ENCODE results near the gene LRP1B.

LRP1B gene

DNA sequence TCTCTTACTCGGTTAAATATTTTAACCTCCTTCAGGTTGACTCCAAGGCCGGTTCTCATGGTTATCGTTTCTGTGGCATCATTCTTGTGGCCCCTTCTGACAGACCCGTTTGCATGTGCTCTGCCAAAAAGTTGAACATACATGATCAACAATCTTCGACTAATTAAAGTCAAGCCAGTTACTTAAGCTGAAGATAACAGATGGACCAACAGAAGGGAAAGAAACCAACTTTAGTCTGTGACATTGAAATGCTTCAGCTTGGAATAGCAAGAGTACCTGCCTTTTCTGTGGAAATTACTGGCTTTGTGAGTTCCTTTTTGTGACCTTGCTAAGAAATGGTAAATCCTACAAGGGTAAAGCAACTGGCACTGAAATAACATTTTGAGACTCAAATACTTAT is 1429.1 kb downstream of the LRP1B start:
- H3K4me1 ChIP-seq (ENCODE audit: low read length), result no peaks in the 10 kb centered on the region
- H3K4me3 ChIP-seq (ENCODE audit: low read length), result no peak overlapping the region
- H3K4me2 ChIP-seq (ENCODE audit: low read depth, low read length), result no peak overlapping the region
- H3K9me2 ChIP-seq (replicated peaks; ENCODE audit: insufficient read depth, low read length), result no peaks in the 10 kb centered on the region
- H2AFZ ChIP-seq (ENCODE audit: low read length), result no peak overlapping the region
- H3K79me2 ChIP-seq (ENCODE audit: low read length), result no peaks in the 10 kb centered on the region
- no peaks in the 10 kb centered on the region for H3K27me3 ChIP-seq (replicated peaks; ENCODE audit: insufficient read depth, low read length)
- H3K9me3 ChIP-seq (replicated peaks; ENCODE audit: insufficient read depth, low read length), result no peaks in the 10 kb centered on the region; the same call in 1 of the 2 replicates
- no peak overlapping the region for H3K27ac ChIP-seq (ENCODE audit: low read length)
- no peak for DNase-seq
- no peak overlapping the region for H3K9ac ChIP-seq (ENCODE audit: low read length)
- TF ChIP-seq EZH2phosphoT487 (IDR thresholded peaks at IDR 0.05; ENCODE audit: low read length) (no peak), EZH2 (optimal IDR thresholded peaks at IDR 0.05; ENCODE audit: low read depth, low read length) (no peak), CTCF (IDR thresholded peaks at IDR 0.05; ENCODE audit: low read length) (no peak)
- no peaks in the 10 kb centered on the region for H4K20me1 ChIP-seq (ENCODE audit: insufficient read depth, low read length)
- H3F3A ChIP-seq (ENCODE audit: insufficient read depth, low read length), result no peaks in the 10 kb centered on the region
- H3K36me3 ChIP-seq (replicated peaks; ENCODE audit: insufficient read depth, low read length), result no peaks in the 10 kb centered on the region

DNA sequence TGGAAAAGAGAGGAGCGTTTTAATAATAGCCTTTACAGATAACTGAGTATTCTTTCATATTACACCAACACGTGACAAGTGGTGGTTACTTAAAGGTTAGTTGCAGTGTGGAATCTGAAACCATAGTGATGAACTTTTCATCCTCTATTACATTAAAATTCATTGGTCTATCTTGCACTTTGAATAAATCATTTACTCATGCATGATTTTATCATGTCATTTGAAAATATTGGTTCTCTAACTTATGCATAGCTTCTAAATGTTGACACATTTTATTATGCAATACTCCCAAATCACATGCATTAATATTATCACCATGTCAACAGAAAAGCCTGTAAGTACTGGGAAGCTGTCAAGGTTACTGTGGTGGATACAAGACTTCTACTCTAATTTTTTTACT is 1432.2 kb downstream of the LRP1B start:
- TF ChIP-seq CTCF (IDR thresholded peaks at IDR 0.05; ENCODE audit: low read length) (no peak), EZH2phosphoT487 (IDR thresholded peaks at IDR 0.05; ENCODE audit: low read length) (no peak), EZH2 (optimal IDR thresholded peaks at IDR 0.05; ENCODE audit: low read depth, low read length) (no peak)
- no peak overlapping the region for H3K27ac ChIP-seq (ENCODE audit: low read length)
- no peaks in the 10 kb centered on the region for H3K36me3 ChIP-seq (replicated peaks; ENCODE audit: insufficient read depth, low read length)
- H2AFZ ChIP-seq (ENCODE audit: low read length), result no peak overlapping the region
- H3K4me3 ChIP-seq (ENCODE audit: low read length), result no peak overlapping the region
- no peak overlapping the region for H3K9ac ChIP-seq (ENCODE audit: low read length)
- DNase-seq, result no peak
- H3K79me2 ChIP-seq (ENCODE audit: low read length), result no peaks in the 10 kb centered on the region
- no peak overlapping the region for H3K4me2 ChIP-seq (ENCODE audit: low read depth, low read length)
- no peaks in the 10 kb centered on the region for H4K20me1 ChIP-seq (ENCODE audit: insufficient read depth, low read length)
- no peaks in the 10 kb centered on the region; the same call in 1 of the 2 replicates for H3K9me3 ChIP-seq (replicated peaks; ENCODE audit: insufficient read depth, low read length)
- H3K4me1 ChIP-seq (ENCODE audit: low read length), result no peaks in the 10 kb centered on the region
- H3K9me2 ChIP-seq (replicated peaks; ENCODE audit: insufficient read depth, low read length), result no peaks in the 10 kb centered on the region
- no peaks in the 10 kb centered on the region for H3K27me3 ChIP-seq (replicated peaks; ENCODE audit: insufficient read depth, low read length)
- H3F3A ChIP-seq (ENCODE audit: insufficient read depth, low read length), result no peaks in the 10 kb centered on the region

GRCh38 chr2:140696449-140696848 is 1434.4 kb downstream of the LRP1B start:
- Histone ChIP-seq H3K27ac (ENCODE audit: low read length) (no peak overlapping the region), H3K79me2 (ENCODE audit: low read length) (no peaks in the 10 kb centered on the region), H3K4me3 (ENCODE audit: low read length) (no peak overlapping the region), H3K9me2 (replicated peaks; ENCODE audit: insufficient read depth, low read length) (no peaks in the 10 kb centered on the region), H3K4me2 (ENCODE audit: low read depth, low read length) (no peak overlapping the region), H3K4me1 (ENCODE audit: low read length) (no peaks in the 10 kb centered on the region), H3K9me3 (replicated peaks; ENCODE audit: insufficient read depth, low read length) (no peaks in the 10 kb centered on the region; the same call in 1 of the 2 replicates), H3K36me3 (replicated peaks; ENCODE audit: insufficient read depth, low read length) (no peaks in the 10 kb centered on the region), H3F3A (ENCODE audit: insufficient read depth, low read length) (no peaks in the 10 kb centered on the region), H3K9ac (ENCODE audit: low read length) (no peak overlapping the region), H4K20me1 (ENCODE audit: insufficient read depth, low read length) (no peaks in the 10 kb centered on the region), H2AFZ (ENCODE audit: low read length) (no peak overlapping the region), H3K27me3 (replicated peaks; ENCODE audit: insufficient read depth, low read length) (no peaks in the 10 kb centered on the region)
- 0 out of 2 replicates have a peak, but pooled peaks have one; percentile 4 for TF ChIP-seq CTCF (IDR thresholded peaks at IDR 0.05; ENCODE audit: low read length)
- TF ChIP-seq EZH2 (optimal IDR thresholded peaks at IDR 0.05; ENCODE audit: low read depth, low read length), result no peak
- no peak for TF ChIP-seq EZH2phosphoT487 (IDR thresholded peaks at IDR 0.05; ENCODE audit: low read length)
- DNase-seq, result no peak
